Mucosa of descending colon (tissue), 3 donors: Measurements from ENCODE around the gene TBATA. TPM values are rescaled to one million over a fixed set of nuclear protein-coding genes. Genes with fewer than 3 reads are reported as not detected.

Experiments used
- ATAC-seq: fragments of 200-7000 bp; cut with Tn5 transposase; one replicate; pipeline ENCODE4 v1.9.1; 2020; ENCODE audit warnings: mild to moderate bottlenecking, moderate library complexity
- DNase-seq, 3 donors: peaks; one replicate each; pipeline ENCODE4 v3.0.0-alpha.2; 2020
- H3K36me3 ChIP-seq: fragments of 200-600 bp; one replicate; pipeline ENCODE4 v1.8.0; 2021; ENCODE audit warnings: low read depth, mild to moderate bottlenecking
- H3K4me1 ChIP-seq: fragments of 200-600 bp; one replicate; pipeline ENCODE4 v1.8.0; 2021; ENCODE audit warnings: low read depth, mild to moderate bottlenecking
- H3K4me3 ChIP-seq: fragments of 200-600 bp; one replicate; pipeline ENCODE4 v1.8.0; 2021; ENCODE audit warnings: mild to moderate bottlenecking
- H3K9me3 ChIP-seq: fragments of 200-600 bp; one replicate; pipeline ENCODE4 v1.8.0; 2021; ENCODE audit warnings: mild to moderate bottlenecking
- CTCF ChIP-seq: fragments of 200-600 bp; IDR thresholded peaks from one replicate; pipeline ENCODE4 v1.8.0; 2022; ENCODE audit warnings: antibody characterized with exemption, mild to moderate bottlenecking
- intact Hi-C, 2 donors: fragments of 100-400 bp; cut with DNase I in 1 of 2; cut with micrococcal nuclease in 1 of 2; formaldehyde crosslinking; loops; one replicate each; pipeline versions ENCODE4 v1.11.0 to v1.11.1; 2022; cut with DNase I, micrococcal nuclease
- total RNA-seq, 3 donors: library from RNA; stranded (reverse); fragmentation: NEBNext Ultra II Directional in 2 of 3; extraction: Animal tissue kit (Norgen Biotek cat#: 25700) in 2 of 3; gene quantifications; one replicate each; pipeline versions ENCODE4 v1.2.1 to v1.2.4, GENCODE V29; 2021 to 2023
- donor health status: DM: no; HTN: no; CAD: no; lungs with moderate emphysema.
- donor health status: DM: no; HTN: no; CAD: no.
- donor health status: DM: no; HTN: yes; CAD: no.

Gene TBATA
- total RNA-seq, 3 donors from 2014 or later = not detected

- H3K36me3 ChIP-seq = no peaks in the 10 kb centered on the region
- peaks cover 14% of the 10 kb centered on the region for H3K4me1 ChIP-seq
- no peaks in the 10 kb centered on the region for H3K9me3 ChIP-seq
- no peak for DNase-seq
- no peak for ATAC-seq
- no peak for TF ChIP-seq CTCF
- intact Hi-C loops = no loop called here
- no peak overlapping the region for H3K4me3 ChIP-seq
These were observed 47.0 kb upstream of the TBATA start for GRCh38 chr10:70832221-70832620.

DNA sequence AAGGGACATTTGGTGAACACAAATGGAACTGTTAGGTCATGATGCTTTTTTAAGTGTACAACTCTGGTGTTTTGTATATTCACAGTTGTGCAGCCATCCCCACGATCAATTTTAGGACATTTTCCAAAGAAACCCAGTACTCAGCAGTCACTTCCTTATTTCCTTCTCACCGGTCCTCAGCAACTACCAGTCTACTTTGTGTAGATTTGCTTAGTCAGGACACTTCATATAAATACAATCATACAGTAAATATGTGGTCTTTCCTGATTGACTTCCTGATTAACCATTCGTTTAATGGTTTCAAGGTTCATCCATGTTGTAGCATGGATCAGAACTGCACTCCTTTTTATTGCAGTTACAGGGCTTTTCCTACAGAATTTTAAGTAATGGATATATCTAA is 45.0 kb upstream of the TBATA start:
- TF ChIP-seq CTCF = no peak
- Histone ChIP-seq H3K9me3 (no peaks in the 10 kb centered on the region), H3K4me3 (no peak overlapping the region), H3K4me1 (peaks cover 15% of the 10 kb centered on the region), H3K36me3 (no peaks in the 10 kb centered on the region)
- intact Hi-C loops = no loop called here
- DNase-seq = no peak
- peak; percentile 92 for ATAC-seq

DNA sequence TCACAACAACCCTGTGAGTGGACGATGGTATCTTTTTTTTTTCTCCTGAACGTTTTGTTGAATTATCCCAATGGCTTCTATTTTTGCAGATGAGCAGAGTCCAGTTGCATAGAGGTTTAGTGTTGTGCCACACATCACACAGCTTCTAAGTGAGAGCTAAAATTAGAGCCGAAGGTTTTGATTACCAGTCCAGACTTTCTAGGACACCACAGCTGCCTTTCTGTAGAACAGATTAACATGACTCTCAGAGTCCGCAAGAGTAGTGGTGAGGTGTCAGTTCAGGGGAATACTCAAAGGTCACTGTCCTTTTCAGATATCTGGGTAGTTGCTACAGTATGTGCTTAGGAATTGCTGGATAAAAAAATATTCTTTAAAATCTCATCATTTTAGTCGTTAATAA is 44.4 kb upstream of the TBATA start:
- DNase-seq (no peak), ATAC-seq (no peak)
- no peak overlapping the region for H3K4me3 ChIP-seq
- H3K36me3 ChIP-seq = no peaks in the 10 kb centered on the region
- H3K4me1 ChIP-seq = peaks cover 12% of the 10 kb centered on the region
- H3K9me3 ChIP-seq = no peaks in the 10 kb centered on the region
- TF ChIP-seq CTCF = no peak
- intact Hi-C loops = no loop called here

GRCh38 chr10:70828923-70829322 is 43.7 kb upstream of the TBATA start:
- intact Hi-C loops = no loop called here
- DNase-seq (no peak), ATAC-seq (peak; percentile 58)
- no peak overlapping the region for H3K4me3 ChIP-seq
- TF ChIP-seq CTCF = no peak
- peaks cover 11% of the 10 kb centered on the region for H3K4me1 ChIP-seq
- no peaks in the 10 kb centered on the region for H3K9me3 ChIP-seq
- no peaks in the 10 kb centered on the region for H3K36me3 ChIP-seq

- DNase-seq (no peak), ATAC-seq (no peak)
- TF ChIP-seq CTCF = no peak
- no peaks in the 10 kb centered on the region for H3K9me3 ChIP-seq
- intact Hi-C loops = no loop called here
- H3K4me3 ChIP-seq = no peak overlapping the region
- H3K4me1 ChIP-seq = peaks cover 8% of the 10 kb centered on the region
- H3K36me3 ChIP-seq = no peaks in the 10 kb centered on the region
These were observed 42.0 kb upstream of the TBATA start for GRCh38 chr10:70827086-70827757.
